Right lobe of liver (tissue), 6 donors: ENCODE data around the gene EXOSC5. TPM values are rescaled to one million over a fixed set of nuclear protein-coding genes. Genes with fewer than 3 reads are reported as not detected.
"Not testable (repeated sequence)": the region's sequence is repeated elsewhere in the genome, so short reads cannot be mapped to it uniquely, and the experiment has no call there.

Experiments
- ATAC-seq, 4 donors: fragments of 200-7000 bp; cut with Tn5 transposase; one replicate each; pipeline ENCODE4 v1.9.1; 2020; ENCODE audit warnings: mild to moderate bottlenecking in 4 of 4, moderate library complexity in 4 of 4
- DNase-seq, 3 donors: peaks; one replicate each; pipeline ENCODE4 v3.0.0-alpha.2; 2020
- H3K27ac ChIP-seq, 3 donors: fragments of 200-600 bp; one replicate each; pipeline ENCODE4 v1.8.0; 2022
- H3K27me3 ChIP-seq, 2 donors: fragments of 200-600 bp; one replicate each; pipeline ENCODE4 v1.8.0; 2022
- H3K36me3 ChIP-seq, 4 donors: fragments of 200-600 bp; sonication (generic) in 1 of 4; one replicate each; pipeline versions ENCODE4 v1.5.1 to v1.8.0; 2017 to 2022; ENCODE audit warnings: control low read depth in 1 of 4
- H3K4me1 ChIP-seq, 4 donors: fragments of 200-600 bp; sonication (generic) in 1 of 4; one replicate each; pipeline versions ENCODE4 v1.5.1 to v1.8.0; 2017 to 2022; ENCODE audit warnings: control low read depth in 1 of 4
- H3K4me3 ChIP-seq, 3 donors: fragments of 200-600 bp; one replicate each; pipeline ENCODE4 v1.8.0; 2022
- H3K9me3 ChIP-seq, 4 donors: fragments of 200-600 bp; sonication (generic) in 1 of 4; one replicate each; pipeline versions ENCODE4 v1.5.1 to v1.8.0; 2017 to 2022; ENCODE audit warnings: control low read depth in 1 of 4
- POLR2A ChIP-seq: fragments of 450-650 bp; IDR thresholded peaks from one replicate; pipeline ENCODE4 v1.6.1; 2017; ENCODE audit warnings: antibody characterized with exemption, mild to moderate bottlenecking
- WGBS: methylation state at CpG from one replicate; pipeline ENCODE4 v1.1.6; 2018; ENCODE audit warnings: low coverage, low lambda C conversion rate; ENCODE audit not compliant: insufficient coverage; ENCODE audit errors: missing lambda C conversion rate; 5-methylcytosine and 5-hydroxymethylcytosine counted together
- intact Hi-C, 2 donors: fragments of 100-400 bp; cut with DNase I; formaldehyde crosslinking; loops; one replicate each; pipeline versions ENCODE4 v1.11.2 to v1.14.1; 2022
- total RNA-seq, 6 experiments: library from RNA; depleted of rRNA in 2 of 6; stranded (reverse); fragments of >200 nt in 2 of 6; fragmentation: NEBNext Ultra II Directional in 3 of 6; extraction: Animal tissue kit (Norgen Biotek cat#: 25700) in 3 of 6; gene quantifications; one replicate each; pipeline versions ENCODE4 v1.1.0 to v1.2.4, GENCODE V29; 2016 to 2023
- TF ChIP-seq, protein P1 (sequence below), 4 donors: fragments of 200-600 bp in 3 of 4; fragments of 450-650 bp in 1 of 4; IDR thresholded peaks; one replicate each; pipeline versions ENCODE4 v1.5.1 to v1.8.0; 2016 to 2022; ENCODE audit warnings: antibody characterized with exemption in 4 of 4, mild to moderate bottlenecking in 2 of 4
- donor health status: DM: no; HTN: yes; CAD: no.
- donor health status: DM: no; HTN: no; CAD: no.
- donor health status: DM: no; HTN: no; CAD: no.
- donor health status: DM: no; HTN: yes; CAD: no.
- donor health status: DM: no; HTN: yes; CAD: no.

EXOSC5 gene
- total RNA-seq, 6 experiments from 2014 or later = 6.1 to 26.6 (median 14.1) TPM

DNA sequence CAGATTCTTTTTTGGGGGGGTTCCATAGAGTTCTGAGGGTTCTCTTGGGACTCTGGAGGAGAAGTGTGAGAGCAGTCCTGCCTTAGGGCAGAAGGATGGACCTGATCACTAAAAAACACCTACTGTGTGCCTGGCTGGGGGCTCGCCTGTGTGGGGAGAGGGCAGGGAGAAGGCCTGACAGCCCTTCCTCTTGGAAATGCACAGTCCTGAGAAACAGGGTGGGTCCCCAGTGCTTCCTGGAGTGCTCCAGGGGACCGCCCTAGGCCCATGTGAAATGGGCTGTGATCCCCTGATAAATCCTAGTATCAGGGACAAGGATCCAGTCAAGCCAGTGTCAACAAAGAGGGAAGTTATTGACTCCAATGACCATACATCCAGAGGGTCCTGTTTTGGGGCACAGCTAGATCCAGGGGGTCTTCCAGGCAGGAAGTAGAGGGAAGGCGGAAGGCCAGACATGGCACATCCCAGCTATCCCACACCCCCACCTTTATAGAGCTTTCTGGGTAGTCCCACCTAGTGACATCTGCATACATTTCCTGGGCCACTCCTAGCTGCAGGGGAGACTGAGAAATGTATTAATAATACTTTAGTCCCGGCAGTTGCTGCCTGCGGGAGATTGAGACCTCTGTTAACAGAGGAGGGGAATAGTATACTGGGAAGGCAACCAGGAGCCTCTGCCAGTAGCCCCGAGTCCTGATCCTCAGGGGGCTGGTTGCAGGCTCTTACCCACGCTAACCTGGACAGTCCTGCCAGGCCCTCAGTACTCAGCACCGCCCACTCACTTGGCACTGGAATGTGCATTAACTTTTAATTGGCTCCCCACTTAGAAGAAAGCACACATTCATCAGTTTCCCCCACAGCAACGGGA is 14.2 kb upstream of the EXOSC5 start:
- Histone ChIP-seq H3K9me3 (no peaks in the 10 kb centered on the region), H3K36me3 (peaks cover 0 to 25% (median 8%) of the 10 kb centered on the region in 4 donors), H3K27ac (no peak overlapping the region), H3K4me1 (peaks cover 0 to 19% (median 8%) of the 10 kb centered on the region in 4 donors), H3K4me3 (no peak overlapping the region), H3K27me3 (no peaks in the 10 kb centered on the region)
- intact Hi-C loops = no loop called here
- ATAC-seq = no peak
- no peak for DNase-seq
- WGBS = 76% methylated on average over 4 of the region's 9 CpGs
- TF ChIP-seq, protein P1, sequence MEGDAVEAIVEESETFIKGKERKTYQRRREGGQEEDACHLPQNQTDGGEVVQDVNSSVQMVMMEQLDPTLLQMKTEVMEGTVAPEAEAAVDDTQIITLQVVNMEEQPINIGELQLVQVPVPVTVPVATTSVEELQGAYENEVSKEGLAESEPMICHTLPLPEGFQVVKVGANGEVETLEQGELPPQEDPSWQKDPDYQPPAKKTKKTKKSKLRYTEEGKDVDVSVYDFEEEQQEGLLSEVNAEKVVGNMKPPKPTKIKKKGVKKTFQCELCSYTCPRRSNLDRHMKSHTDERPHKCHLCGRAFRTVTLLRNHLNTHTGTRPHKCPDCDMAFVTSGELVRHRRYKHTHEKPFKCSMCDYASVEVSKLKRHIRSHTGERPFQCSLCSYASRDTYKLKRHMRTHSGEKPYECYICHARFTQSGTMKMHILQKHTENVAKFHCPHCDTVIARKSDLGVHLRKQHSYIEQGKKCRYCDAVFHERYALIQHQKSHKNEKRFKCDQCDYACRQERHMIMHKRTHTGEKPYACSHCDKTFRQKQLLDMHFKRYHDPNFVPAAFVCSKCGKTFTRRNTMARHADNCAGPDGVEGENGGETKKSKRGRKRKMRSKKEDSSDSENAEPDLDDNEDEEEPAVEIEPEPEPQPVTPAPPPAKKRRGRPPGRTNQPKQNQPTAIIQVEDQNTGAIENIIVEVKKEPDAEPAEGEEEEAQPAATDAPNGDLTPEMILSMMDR (IDR thresholded peaks at IDR 0.05) = no peak
- no peak for TF ChIP-seq POLR2A

DNA sequence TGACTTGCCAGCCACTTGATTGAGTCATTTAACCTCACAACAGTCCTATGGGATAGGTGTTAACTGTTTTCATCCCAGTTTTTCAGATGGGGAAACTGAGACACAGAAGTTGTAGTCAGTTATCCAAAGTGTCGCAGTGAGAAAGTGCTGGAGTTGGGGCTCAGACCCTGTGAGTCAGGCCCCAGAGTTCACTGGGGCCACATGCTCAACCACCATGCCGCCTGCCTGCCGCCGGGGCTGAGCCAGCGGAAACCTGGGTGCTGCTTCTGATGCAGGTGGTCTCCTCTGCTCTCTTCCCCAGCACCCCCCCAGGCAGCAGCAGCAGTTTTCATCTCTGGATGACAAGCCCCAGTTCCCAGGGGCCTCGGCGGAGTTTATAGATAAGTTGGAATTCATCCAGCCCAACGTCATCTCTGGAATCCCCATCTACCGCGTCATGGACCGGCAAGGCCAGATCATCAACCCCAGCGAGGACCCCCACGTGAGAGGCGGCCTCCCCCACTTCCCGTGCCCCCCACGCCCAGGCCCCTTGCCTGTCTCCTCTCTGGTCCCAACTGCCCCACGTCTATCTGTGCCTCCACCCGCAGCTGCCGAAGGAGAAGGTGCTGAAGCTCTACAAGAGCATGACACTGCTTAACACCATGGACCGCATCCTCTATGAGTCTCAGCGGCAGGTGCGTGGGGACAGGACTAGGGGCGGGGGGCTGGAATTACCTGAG is 13.3 kb upstream of the EXOSC5 start:
- H3K9me3 ChIP-seq = no peaks in the 10 kb centered on the region
- H3K4me3 ChIP-seq = no peak overlapping the region
- 83% methylated on average over 17 of the region's 23 CpGs for WGBS
- TF ChIP-seq, protein P1 (IDR thresholded peaks at IDR 0.05) = no peak
- TF ChIP-seq POLR2A = no peak
- ATAC-seq (no peak), DNase-seq (no peak)
- H3K36me3 ChIP-seq = peaks cover 0 to 22% (median 7%) of the 10 kb centered on the region in 4 donors
- intact Hi-C loops = no loop called here
- no peak overlapping the region for H3K27ac ChIP-seq
- no peaks in the 10 kb centered on the region for H3K27me3 ChIP-seq
- peaks cover 0 to 19% (median 8%) of the 10 kb centered on the region in 4 donors for H3K4me1 ChIP-seq

DNA sequence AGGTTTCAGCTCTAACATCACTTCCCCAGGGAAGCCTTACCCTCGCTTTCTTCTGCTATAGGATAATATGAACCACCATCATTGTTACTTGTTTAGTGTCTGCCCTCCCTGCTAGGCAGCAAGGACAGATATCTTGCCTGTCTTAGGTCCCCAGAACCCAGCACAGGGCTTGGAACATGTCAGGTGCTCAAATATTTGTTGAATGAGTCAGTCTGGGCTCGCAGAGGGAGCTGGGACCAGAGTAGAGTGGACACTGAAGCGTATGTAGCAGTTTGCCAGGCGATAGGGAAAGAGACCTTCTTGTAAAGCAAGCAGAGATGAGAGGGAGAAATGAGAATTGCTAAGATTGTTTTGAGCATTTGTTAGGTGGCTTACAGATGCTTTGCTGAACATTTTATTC is 12.1 kb upstream of the EXOSC5 start:
- H3K36me3 ChIP-seq = peaks cover 0 to 16% (median 6%) of the 10 kb centered on the region in 4 donors
- no peaks in the 10 kb centered on the region for H3K9me3 ChIP-seq
- WGBS = 36% methylated on average over 4 of the region's 4 CpGs
- intact Hi-C loops = no loop called here
- H3K4me1 ChIP-seq = peaks cover 0 to 19% (median 8%) of the 10 kb centered on the region in 4 donors
- no peaks in the 10 kb centered on the region for H3K27me3 ChIP-seq
- H3K27ac ChIP-seq = peak overlapping the region; percentile 12 to 46 (median 41)
- ATAC-seq (peak; percentile 85 to 96 (median 92)), DNase-seq (peak in 1 of 3 donors; percentile 45)
- H3K4me3 ChIP-seq = no peak overlapping the region
- TF ChIP-seq, protein P1 (IDR thresholded peaks at IDR 0.05) = no peak
- TF ChIP-seq POLR2A = no peak

DNA sequence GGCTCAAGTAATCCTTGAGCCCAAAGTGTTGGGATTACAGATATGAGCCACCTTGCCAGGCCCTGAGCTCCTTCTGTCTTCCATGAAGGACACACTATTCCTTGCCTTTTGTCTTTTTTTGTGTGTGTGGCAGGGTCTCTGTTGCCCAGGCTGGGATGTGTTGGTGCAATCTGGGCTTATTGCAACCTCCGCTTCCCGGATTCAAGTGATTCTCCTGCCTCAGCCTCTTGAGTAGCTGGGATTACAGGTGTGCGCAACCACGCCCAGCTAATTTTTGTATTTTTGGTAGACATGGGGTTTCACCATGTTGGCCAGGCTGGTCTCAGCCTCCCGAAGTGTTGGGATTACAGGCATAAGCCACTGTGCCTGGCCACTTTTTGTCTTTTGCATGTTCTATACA is 11.7 kb upstream of the EXOSC5 start:
- Histone ChIP-seq H3K36me3 (peaks cover 0 to 11% (median 4%) of the 10 kb centered on the region in 4 donors), H3K4me1 (peaks cover 0 to 19% (median 8%) of the 10 kb centered on the region in 4 donors), H3K27ac (peak overlapping the region; percentile 12 to 46 (median 41))
- ATAC-seq, intact Hi-C loops, H3K27me3 ChIP-seq, DNase-seq, H3K9me3 ChIP-seq, H3K4me3 ChIP-seq: not testable (repeated sequence)
- 70% methylated on average over 2 of the region's 5 CpGs for WGBS
